ENCODE data around the gene HSPA1B.

DNA sequence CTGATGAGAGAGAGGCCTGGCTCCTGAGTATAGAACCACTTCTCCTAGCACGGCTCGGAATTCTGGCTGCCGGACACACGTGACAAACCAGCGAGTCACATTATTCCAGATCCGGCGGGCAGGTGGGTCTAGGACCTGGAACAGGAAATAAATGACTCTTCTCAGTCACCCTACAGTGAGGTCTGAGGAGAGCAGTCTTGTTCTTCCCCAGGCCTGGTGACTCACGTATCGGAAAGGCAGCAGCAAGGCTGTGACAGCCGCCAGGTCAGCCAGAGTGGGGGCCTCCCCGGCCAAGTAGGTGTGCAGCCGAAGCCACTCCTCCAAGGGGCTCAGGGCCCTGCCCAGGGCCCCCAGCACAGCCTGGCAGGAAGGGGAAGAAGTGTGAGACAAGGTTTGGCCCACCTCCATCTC lies 34.8 kb upstream of the HSPA1B start:
- TF ChIP-seq POLR2A (IDR thresholded peaks at IDR 0.05): no peak
- TF ChIP-seq, protein P1, sequence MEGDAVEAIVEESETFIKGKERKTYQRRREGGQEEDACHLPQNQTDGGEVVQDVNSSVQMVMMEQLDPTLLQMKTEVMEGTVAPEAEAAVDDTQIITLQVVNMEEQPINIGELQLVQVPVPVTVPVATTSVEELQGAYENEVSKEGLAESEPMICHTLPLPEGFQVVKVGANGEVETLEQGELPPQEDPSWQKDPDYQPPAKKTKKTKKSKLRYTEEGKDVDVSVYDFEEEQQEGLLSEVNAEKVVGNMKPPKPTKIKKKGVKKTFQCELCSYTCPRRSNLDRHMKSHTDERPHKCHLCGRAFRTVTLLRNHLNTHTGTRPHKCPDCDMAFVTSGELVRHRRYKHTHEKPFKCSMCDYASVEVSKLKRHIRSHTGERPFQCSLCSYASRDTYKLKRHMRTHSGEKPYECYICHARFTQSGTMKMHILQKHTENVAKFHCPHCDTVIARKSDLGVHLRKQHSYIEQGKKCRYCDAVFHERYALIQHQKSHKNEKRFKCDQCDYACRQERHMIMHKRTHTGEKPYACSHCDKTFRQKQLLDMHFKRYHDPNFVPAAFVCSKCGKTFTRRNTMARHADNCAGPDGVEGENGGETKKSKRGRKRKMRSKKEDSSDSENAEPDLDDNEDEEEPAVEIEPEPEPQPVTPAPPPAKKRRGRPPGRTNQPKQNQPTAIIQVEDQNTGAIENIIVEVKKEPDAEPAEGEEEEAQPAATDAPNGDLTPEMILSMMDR (IDR thresholded peaks at IDR 0.05): no peak
